OCI-LY1 (cell line): ENCODE data around the gene SH3GL2.

Experiments used
- EZH2 ChIP-seq: fragments of 200-600 bp; sonication (generic), shearing (Covaris generic); IDR thresholded peaks from 2 replicates; pipeline ENCODE4 v1.8.0; 2017; ENCODE audit warnings: borderline replicate concordance, mixed run types, mild to moderate bottlenecking, antibody characterized with exemption, low read length, moderate library complexity, mixed read lengths
- TF ChIP-seq, protein P1 (sequence below): fragments of 200-600 bp; sonication (generic), shearing (Covaris generic); IDR thresholded peaks from 2 replicates; pipeline ENCODE4 v1.5.1; 2017; ENCODE audit warnings: mild to moderate bottlenecking, antibody characterized with exemption, low read length, moderate library complexity, mixed read lengths

DNA sequence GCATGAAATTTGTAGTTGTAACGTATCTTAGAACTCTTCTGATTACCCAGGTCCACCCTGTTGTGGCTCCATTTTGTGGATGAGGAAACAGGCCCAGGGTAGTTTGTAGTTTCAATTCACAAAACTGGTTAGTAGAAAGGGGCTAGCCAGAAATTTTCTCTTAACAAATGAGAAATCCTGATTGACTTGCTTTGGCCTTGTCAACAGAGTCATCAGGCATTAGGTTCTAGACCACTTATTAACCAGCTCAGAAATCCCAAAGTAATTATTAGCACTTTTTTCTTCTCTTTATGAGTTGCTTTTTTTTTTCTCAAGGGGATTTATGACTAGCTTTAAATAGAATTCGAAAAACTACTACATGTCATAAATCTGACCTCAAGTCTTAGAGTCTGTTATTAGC is 160.2 kb downstream of the SH3GL2 start:
- TF ChIP-seq, protein P1, sequence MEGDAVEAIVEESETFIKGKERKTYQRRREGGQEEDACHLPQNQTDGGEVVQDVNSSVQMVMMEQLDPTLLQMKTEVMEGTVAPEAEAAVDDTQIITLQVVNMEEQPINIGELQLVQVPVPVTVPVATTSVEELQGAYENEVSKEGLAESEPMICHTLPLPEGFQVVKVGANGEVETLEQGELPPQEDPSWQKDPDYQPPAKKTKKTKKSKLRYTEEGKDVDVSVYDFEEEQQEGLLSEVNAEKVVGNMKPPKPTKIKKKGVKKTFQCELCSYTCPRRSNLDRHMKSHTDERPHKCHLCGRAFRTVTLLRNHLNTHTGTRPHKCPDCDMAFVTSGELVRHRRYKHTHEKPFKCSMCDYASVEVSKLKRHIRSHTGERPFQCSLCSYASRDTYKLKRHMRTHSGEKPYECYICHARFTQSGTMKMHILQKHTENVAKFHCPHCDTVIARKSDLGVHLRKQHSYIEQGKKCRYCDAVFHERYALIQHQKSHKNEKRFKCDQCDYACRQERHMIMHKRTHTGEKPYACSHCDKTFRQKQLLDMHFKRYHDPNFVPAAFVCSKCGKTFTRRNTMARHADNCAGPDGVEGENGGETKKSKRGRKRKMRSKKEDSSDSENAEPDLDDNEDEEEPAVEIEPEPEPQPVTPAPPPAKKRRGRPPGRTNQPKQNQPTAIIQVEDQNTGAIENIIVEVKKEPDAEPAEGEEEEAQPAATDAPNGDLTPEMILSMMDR, result no peak
- TF ChIP-seq EZH2, result no peak
